ENCODE results near the gene GREM2. TPM values are rescaled to one million over a fixed set of nuclear protein-coding genes. Genes with fewer than 3 reads are reported as not detected.

The GREM2 gene
- total and polyA plus RNA-seq, 2 donors (not counting 3 experiments of a cell fraction or from before 2014, with no cell fraction given) = not detected

DNA sequence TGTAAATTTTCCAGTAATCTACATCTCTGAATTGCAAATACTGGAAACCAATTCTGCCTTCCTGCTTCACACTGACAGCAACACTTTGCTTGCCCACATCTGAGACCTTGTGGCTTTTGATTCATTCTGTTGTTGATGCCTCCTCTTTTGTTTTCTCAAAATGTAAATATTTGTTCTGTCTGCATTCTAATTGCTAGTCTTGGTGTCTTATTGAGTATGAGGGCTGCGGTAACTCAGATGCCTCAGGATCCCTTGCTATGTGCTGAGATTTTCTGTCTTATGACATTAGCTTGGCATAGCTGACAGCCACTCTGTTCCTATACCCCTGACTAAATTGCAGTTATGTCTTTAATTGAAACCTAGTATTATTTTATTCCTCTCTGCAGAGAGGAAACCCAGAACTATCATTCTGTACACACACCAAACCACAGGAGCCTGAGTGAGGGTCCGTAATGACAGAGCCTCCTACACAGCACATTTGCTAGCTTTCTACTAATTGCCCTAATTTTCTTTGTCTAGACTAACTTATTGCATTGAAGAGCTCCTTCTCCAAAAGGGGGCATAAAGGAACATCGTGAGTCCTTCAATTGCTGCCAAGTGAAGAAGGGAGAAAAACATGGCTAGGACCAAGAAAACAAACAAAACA, 72.1 kb downstream of the GREM2 start:
- Histone ChIP-seq H3K9me3 (replicated peaks; ENCODE audit: control insufficient read depth, insufficient read depth, low read length) (peaks cover 7% of the 10 kb centered on the region), H3K27me3 (ENCODE audit: control insufficient read depth in 2 of 2, insufficient read depth in 2 of 2, low read length in 2 of 2) (no peaks in the 10 kb centered on the region), H3K4me2 (ENCODE audit: insufficient read depth, low read length) (no peak overlapping the region), H3K4me3 (replicated peaks in 1 of 3; ENCODE audit: insufficient read depth in 1 of 3, low read depth in 1 of 3, low read length in 3 of 3) (no peak overlapping the region), H4K20me1 (replicated peaks; ENCODE audit: control insufficient read depth, extremely low read depth, insufficient read depth, low read length) (no peaks in the 10 kb centered on the region), H2AFZ (ENCODE audit: low read depth, low read length) (no peak overlapping the region), H3K9me1 (replicated peaks; ENCODE audit: control insufficient read depth, extremely low read depth, insufficient read depth, low read length) (no peaks in the 10 kb centered on the region), H3K36me3 (ENCODE audit: control insufficient read depth in 2 of 2, extremely low read depth in 1 of 2, insufficient read depth in 2 of 2, low read length in 2 of 2) (no peaks in the 10 kb centered on the region), H3K79me2 (ENCODE audit: control insufficient read depth, insufficient read depth, low read length) (no peaks in the 10 kb centered on the region), H3K27ac (ENCODE audit: insufficient read depth, low read depth, low read length) (no peak overlapping the region), H3K9ac (replicated peaks; ENCODE audit: extremely low read depth, insufficient read depth, low read length) (no peak overlapping the region), H3K4me1 (ENCODE audit: control insufficient read depth, extremely low read depth, insufficient read depth, low read length) (no peaks in the 10 kb centered on the region)
- DNase-seq (ENCODE audit: low read depth, low spot score) (no peak), FAIRE-seq (no peak)
- ChIA-PET POLR2A (no interaction called here), CTCF (no interaction called here)
- intact Hi-C loops (cut with micrococcal nuclease) = no loop called here
- dilution Hi-C loops (cut with MboI; ENCODE audit: extremely low pct_ligation_motif_present, low sequenced_read_pairs) = no loop called here
- no TSS peak for BruUV-seq (replicated peaks)
- no peak for TF ChIP-seq POLR2AphosphoS5 (IDR thresholded peaks at IDR 0.05; ENCODE audit: insufficient read depth, low read depth, low read length)
- TF ChIP-seq FOS (IDR thresholded peaks at IDR 0.05; ENCODE audit: borderline replicate concordance, insufficient read depth, low read length) = no peak
- no peak for TF ChIP-seq MYC (IDR thresholded peaks at IDR 0.05; ENCODE audit: low read depth, low read length)
- no peak for TF ChIP-seq GATA2 (IDR thresholded peaks at IDR 0.05; ENCODE audit: insufficient read depth, insufficient read length, low read depth, low read length)
- TF ChIP-seq, protein P1, sequence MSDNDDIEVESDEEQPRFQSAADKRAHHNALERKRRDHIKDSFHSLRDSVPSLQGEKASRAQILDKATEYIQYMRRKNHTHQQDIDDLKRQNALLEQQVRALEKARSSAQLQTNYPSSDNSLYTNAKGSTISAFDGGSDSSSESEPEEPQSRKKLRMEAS (IDR thresholded peaks at IDR 0.05; ENCODE audit: insufficient read depth, insufficient read length) = no peak

DNA sequence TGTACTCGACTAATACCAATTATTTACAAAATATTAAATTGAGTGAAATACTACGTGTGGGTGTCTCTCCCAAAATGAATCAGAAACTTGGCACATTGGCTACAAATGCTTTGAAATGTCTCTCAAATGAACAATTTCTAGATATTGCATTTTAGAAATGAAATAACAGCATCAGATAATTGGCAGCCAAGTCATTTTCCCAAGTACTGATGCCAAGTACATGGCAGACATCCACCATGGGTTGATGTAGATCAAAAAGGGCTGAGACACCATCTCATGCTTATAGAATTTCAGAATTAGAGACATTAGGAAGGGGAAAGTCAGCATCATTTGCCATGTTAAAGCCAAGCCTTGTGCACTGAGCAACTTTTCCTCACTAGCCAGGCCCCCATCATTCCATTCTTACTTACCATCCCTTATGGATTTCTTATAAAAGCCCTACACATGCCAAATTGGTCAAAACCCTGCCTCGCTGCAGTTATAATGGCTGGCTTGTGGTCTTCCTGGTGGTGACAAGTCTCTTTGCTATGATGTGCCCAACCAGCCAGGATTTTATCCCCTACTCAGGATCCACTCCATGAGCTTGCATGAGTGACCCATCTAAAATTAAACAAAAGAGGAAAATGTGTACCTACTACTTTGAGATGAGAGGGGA, 73.1 kb downstream of the GREM2 start:
- FAIRE-seq (no peak), DNase-seq (ENCODE audit: low read depth, low spot score) (no peak)
- Histone ChIP-seq H3K4me2 (ENCODE audit: insufficient read depth, low read length) (no peak overlapping the region), H3K4me3 (replicated peaks in 1 of 3; ENCODE audit: insufficient read depth in 1 of 3, low read depth in 1 of 3, low read length in 3 of 3) (no peak overlapping the region), H2AFZ (ENCODE audit: low read depth, low read length) (no peak overlapping the region), H3K27me3 (ENCODE audit: control insufficient read depth in 2 of 2, insufficient read depth in 2 of 2, low read length in 2 of 2) (no peaks in the 10 kb centered on the region), H3K9me1 (replicated peaks; ENCODE audit: control insufficient read depth, extremely low read depth, insufficient read depth, low read length) (no peaks in the 10 kb centered on the region), H3K36me3 (ENCODE audit: control insufficient read depth in 2 of 2, extremely low read depth in 1 of 2, insufficient read depth in 2 of 2, low read length in 2 of 2) (no peaks in the 10 kb centered on the region), H3K9me3 (replicated peaks; ENCODE audit: control insufficient read depth, insufficient read depth, low read length) (peaks cover 7% of the 10 kb centered on the region), H3K27ac (ENCODE audit: insufficient read depth, low read depth, low read length) (no peak overlapping the region), H3K9ac (replicated peaks; ENCODE audit: extremely low read depth, insufficient read depth, low read length) (no peak overlapping the region), H4K20me1 (replicated peaks; ENCODE audit: control insufficient read depth, extremely low read depth, insufficient read depth, low read length) (no peaks in the 10 kb centered on the region), H3K79me2 (ENCODE audit: control insufficient read depth, insufficient read depth, low read length) (no peaks in the 10 kb centered on the region), H3K4me1 (ENCODE audit: control insufficient read depth, extremely low read depth, insufficient read depth, low read length) (no peaks in the 10 kb centered on the region)
- POLR2A ChIA-PET = no interaction called here
- dilution Hi-C loops (cut with MboI; ENCODE audit: extremely low pct_ligation_motif_present, low sequenced_read_pairs) (no loop called here), intact Hi-C loops (cut with micrococcal nuclease) (no loop called here)
- CTCF ChIA-PET = no interaction called here
- TF ChIP-seq, protein P2, sequence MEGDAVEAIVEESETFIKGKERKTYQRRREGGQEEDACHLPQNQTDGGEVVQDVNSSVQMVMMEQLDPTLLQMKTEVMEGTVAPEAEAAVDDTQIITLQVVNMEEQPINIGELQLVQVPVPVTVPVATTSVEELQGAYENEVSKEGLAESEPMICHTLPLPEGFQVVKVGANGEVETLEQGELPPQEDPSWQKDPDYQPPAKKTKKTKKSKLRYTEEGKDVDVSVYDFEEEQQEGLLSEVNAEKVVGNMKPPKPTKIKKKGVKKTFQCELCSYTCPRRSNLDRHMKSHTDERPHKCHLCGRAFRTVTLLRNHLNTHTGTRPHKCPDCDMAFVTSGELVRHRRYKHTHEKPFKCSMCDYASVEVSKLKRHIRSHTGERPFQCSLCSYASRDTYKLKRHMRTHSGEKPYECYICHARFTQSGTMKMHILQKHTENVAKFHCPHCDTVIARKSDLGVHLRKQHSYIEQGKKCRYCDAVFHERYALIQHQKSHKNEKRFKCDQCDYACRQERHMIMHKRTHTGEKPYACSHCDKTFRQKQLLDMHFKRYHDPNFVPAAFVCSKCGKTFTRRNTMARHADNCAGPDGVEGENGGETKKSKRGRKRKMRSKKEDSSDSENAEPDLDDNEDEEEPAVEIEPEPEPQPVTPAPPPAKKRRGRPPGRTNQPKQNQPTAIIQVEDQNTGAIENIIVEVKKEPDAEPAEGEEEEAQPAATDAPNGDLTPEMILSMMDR (IDR thresholded peaks at IDR 0.05; ENCODE audit: extremely low read depth in 1 of 2, insufficient read depth in 1 of 2, low read depth in 1 of 2, low read length in 2 of 2) = no peak
- TF ChIP-seq MYC (IDR thresholded peaks at IDR 0.05; ENCODE audit: low read depth, low read length) = no peak
- TF ChIP-seq JUN (IDR thresholded peaks at IDR 0.05; ENCODE audit: borderline replicate concordance, insufficient read depth, insufficient read length, low read depth) = no peak
- TF ChIP-seq POLR2A (IDR thresholded peaks at IDR 0.05; ENCODE audit: low read depth, low read length) = no peak
- TF ChIP-seq FOS (IDR thresholded peaks at IDR 0.05; ENCODE audit: borderline replicate concordance, insufficient read depth, low read length) = no peak
- TF ChIP-seq, protein P1 (IDR thresholded peaks at IDR 0.05; ENCODE audit: insufficient read depth, insufficient read length) = no peak
- TF ChIP-seq GATA2 (IDR thresholded peaks at IDR 0.05; ENCODE audit: insufficient read depth, insufficient read length, low read depth, low read length) = no peak
- no peak for TF ChIP-seq EZH2 (IDR thresholded peaks at IDR 0.05; ENCODE audit: borderline replicate concordance, low read depth, low read length, severe bottlenecking)
- no peak for TF ChIP-seq POLR2AphosphoS5 (IDR thresholded peaks at IDR 0.05; ENCODE audit: insufficient read depth, low read depth, low read length)
- no TSS peak for BruUV-seq (replicated peaks)
